Type B pancreatic cell (in vitro differentiated cells): ENCODE data around the gene DNMBP. TPM values are rescaled to one million over a fixed set of nuclear protein-coding genes. Genes with fewer than 3 reads are reported as not detected.

ENCODE experiments used
- DNase-seq: peaks from one replicate; pipeline ENCODE4 v3.0.0; 2021; ENCODE audit warnings: mixed read lengths; ENCODE audit not compliant: unreplicated experiment; ENCODE audit errors: extremely low spot score
- H3K27ac Mint-ChIP-seq: 2 replicates; pipeline ENCODE4 v1.8.0; 2021; ENCODE audit warnings: mild to moderate bottlenecking, mixed read lengths
- H3K27me3 Mint-ChIP-seq: 2 replicates; pipeline ENCODE4 v1.8.0; 2021; ENCODE audit warnings: mixed read lengths
- H3K36me3 Mint-ChIP-seq: 2 replicates; pipeline ENCODE4 v1.8.0; 2021; ENCODE audit warnings: mixed read lengths
- H3K4me1 Mint-ChIP-seq: one replicate; pipeline ENCODE4 v1.8.0; 2021; ENCODE audit warnings: mixed read lengths; ENCODE audit not compliant: unreplicated experiment
- H3K4me3 Mint-ChIP-seq: 2 replicates; pipeline ENCODE4 v1.8.0; 2021; ENCODE audit warnings: mild to moderate bottlenecking, mixed read lengths
- H3K9me3 Mint-ChIP-seq: 2 replicates; pipeline ENCODE4 v1.8.0; 2021; ENCODE audit warnings: mixed read lengths
- CTCF ChIP-seq: fragments of 200-600 bp; sonication (generic); conservative IDR thresholded peaks from 2 replicates; pipeline ENCODE4 v1.5.0; 2021; ENCODE audit warnings: antibody characterized with exemption, mild to moderate bottlenecking
- total RNA-seq: library from RNA; stranded (reverse); gene quantifications from 2 replicates; pipeline ENCODE4 v1.2.1, GENCODE V29; 2021; ENCODE audit warnings: low replicate concordance

The DNMBP gene
- total RNA-seq, 1 donor from 2014 or later: 17.7 TPM

DNA sequence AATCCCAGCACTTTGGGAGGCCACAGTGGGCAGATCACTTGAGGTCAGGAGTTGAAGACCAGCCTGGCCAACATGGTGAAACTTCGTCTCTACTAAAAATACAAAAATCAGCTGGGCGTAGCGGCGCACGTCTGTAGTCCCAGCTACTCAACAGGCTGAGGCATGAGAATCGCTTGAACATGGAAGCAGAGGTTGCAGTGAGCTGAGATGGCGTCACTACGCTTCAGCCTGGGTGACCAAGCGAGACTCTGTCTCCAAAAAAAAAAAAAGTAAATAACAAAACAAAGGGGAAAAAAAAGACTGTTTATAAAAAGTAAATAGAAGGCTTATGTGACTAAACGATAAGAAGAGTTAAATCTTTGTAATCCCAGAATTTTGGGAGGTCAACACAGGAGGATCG lies 15.0 kb upstream of the DNMBP start:
- peaks cover 14% of the 10 kb centered on the region for H3K4me1 Mint-ChIP-seq

GRCh38 chr10:100022403-100022802 lies 12.7 kb upstream of the DNMBP start:
- H3K4me1 Mint-ChIP-seq: peaks cover 17% of the 10 kb centered on the region
- H3K27me3 Mint-ChIP-seq: no peaks in the 10 kb centered on the region
- no peak for TF ChIP-seq CTCF
- no peaks in the 10 kb centered on the region for H3K9me3 Mint-ChIP-seq
- no peak overlapping the region for H3K4me3 Mint-ChIP-seq
- no peak overlapping the region for H3K27ac Mint-ChIP-seq
- DNase-seq: no peak
- no peaks in the 10 kb centered on the region for H3K36me3 Mint-ChIP-seq

More for the DNA sequence above, 15.0 kb upstream of the DNMBP start:
- H3K36me3 Mint-ChIP-seq: no peaks in the 10 kb centered on the region
- no peak overlapping the region for H3K4me3 Mint-ChIP-seq
- H3K27me3 Mint-ChIP-seq: no peaks in the 10 kb centered on the region
- no peak overlapping the region for H3K27ac Mint-ChIP-seq
- no peak for DNase-seq
- no peak for TF ChIP-seq CTCF
- no peaks in the 10 kb centered on the region for H3K9me3 Mint-ChIP-seq

- TF ChIP-seq CTCF: no peak
- no peaks in the 10 kb centered on the region for H3K9me3 Mint-ChIP-seq
- no peaks in the 10 kb centered on the region for H3K36me3 Mint-ChIP-seq
- no peaks in the 10 kb centered on the region for H3K27me3 Mint-ChIP-seq
- no peak for DNase-seq
- H3K27ac Mint-ChIP-seq: no peak overlapping the region
- no peak overlapping the region for H3K4me3 Mint-ChIP-seq
- peaks cover 17% of the 10 kb centered on the region for H3K4me1 Mint-ChIP-seq
Measured at GRCh38 chr10:100021322-100021721, 11.6 kb upstream of the DNMBP start.

DNA sequence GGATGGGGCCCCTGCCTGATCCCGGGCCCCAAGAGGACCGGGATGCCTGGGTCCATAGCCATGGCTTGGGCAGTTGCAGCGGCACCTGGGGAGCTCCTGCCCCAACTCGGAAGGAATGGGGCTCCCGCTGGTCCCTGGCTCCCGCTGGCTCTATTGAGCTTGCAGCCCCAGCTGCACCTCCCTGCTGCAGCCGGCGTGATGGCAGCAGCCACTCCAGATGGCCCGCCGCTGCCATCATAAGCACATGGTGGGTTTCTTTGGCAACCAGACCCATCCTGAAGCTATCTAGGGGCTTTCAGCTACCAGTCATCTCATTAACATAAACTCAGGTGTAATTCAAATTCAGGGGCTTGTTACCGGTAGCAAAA lies 11.1 kb upstream of the DNMBP start:
- peaks cover 17% of the 10 kb centered on the region for H3K4me1 Mint-ChIP-seq
- H3K4me3 Mint-ChIP-seq: no peak overlapping the region
- H3K36me3 Mint-ChIP-seq: no peaks in the 10 kb centered on the region
- no peak for TF ChIP-seq CTCF
- no peaks in the 10 kb centered on the region for H3K27me3 Mint-ChIP-seq
- H3K9me3 Mint-ChIP-seq: no peaks in the 10 kb centered on the region
- no peak for DNase-seq
- H3K27ac Mint-ChIP-seq: no peak overlapping the region

GRCh38 chr10:100020142-100020885 lies 10.6 kb upstream of the DNMBP start:
- no peaks in the 10 kb centered on the region for H3K27me3 Mint-ChIP-seq
- no peak for TF ChIP-seq CTCF
- H3K4me1 Mint-ChIP-seq: peaks cover 15% of the 10 kb centered on the region
- no peaks in the 10 kb centered on the region for H3K36me3 Mint-ChIP-seq
- no peak overlapping the region for H3K27ac Mint-ChIP-seq
- DNase-seq: no peak
- peak overlapping the region; percentile 3 for H3K4me3 Mint-ChIP-seq
- no peaks in the 10 kb centered on the region for H3K9me3 Mint-ChIP-seq

- Mint-ChIP-seq H3K4me1 (peaks cover 11% of the 10 kb centered on the region), H3K27ac (no peak overlapping the region), H3K4me3 (peak overlapping the region; percentile 3), H3K9me3 (no peaks in the 10 kb centered on the region), H3K27me3 (no peaks in the 10 kb centered on the region), H3K36me3 (no peaks in the 10 kb centered on the region)
- peak; percentile 44 for TF ChIP-seq CTCF
- no peak for DNase-seq
Measured at GRCh38 chr10:100019787-100020141, 10.0 kb upstream of the DNMBP start.
